ENCODE data around the gene OR4K14.

DNA sequence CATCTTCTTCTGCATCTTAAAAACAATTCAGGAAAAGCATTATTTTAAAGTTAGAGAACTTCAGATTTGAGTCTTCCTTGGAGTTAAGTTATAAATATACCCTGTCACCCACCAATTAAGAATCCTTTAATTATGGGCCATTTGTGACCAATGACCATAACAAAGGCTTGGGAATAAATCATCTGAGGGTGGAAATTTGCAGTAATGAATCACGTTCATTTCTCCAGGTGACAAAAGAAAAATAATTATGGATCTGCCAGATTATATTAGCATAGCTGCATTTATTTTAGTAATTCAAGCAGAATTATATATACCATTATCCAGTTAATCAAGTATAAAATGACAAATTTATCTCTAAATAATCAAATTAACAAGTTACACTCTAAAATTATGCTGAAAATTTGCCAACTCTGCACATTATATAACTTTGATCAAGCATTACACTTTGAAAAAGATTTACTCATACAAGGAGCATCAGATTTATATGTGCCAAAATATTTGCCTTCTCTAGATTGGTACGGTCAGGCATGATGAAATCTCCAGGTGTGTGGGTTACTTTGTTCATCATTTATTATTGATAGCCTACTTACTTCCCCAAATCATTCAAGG, at the start of gene OR4K14:
- TF ChIP-seq, protein P1, sequence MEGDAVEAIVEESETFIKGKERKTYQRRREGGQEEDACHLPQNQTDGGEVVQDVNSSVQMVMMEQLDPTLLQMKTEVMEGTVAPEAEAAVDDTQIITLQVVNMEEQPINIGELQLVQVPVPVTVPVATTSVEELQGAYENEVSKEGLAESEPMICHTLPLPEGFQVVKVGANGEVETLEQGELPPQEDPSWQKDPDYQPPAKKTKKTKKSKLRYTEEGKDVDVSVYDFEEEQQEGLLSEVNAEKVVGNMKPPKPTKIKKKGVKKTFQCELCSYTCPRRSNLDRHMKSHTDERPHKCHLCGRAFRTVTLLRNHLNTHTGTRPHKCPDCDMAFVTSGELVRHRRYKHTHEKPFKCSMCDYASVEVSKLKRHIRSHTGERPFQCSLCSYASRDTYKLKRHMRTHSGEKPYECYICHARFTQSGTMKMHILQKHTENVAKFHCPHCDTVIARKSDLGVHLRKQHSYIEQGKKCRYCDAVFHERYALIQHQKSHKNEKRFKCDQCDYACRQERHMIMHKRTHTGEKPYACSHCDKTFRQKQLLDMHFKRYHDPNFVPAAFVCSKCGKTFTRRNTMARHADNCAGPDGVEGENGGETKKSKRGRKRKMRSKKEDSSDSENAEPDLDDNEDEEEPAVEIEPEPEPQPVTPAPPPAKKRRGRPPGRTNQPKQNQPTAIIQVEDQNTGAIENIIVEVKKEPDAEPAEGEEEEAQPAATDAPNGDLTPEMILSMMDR (IDR thresholded peaks at IDR 0.05; ENCODE audit: insufficient read depth, low read length, poor library complexity, severe bottlenecking), result no peak
- TF ChIP-seq EZH2phosphoT487 (conservative IDR thresholded peaks at IDR 0.05; ENCODE audit: low read length), result no peak
